GM21529 (cell line): ENCODE measurements around the gene GABBR1.
A peak's percentile ranks its signal among the peaks of the same experiment; 100 is the strongest.
"Not testable (repeated sequence)": the region's sequence is repeated elsewhere in the genome, so short reads cannot be mapped to it uniquely, and the experiment has no call there.

ENCODE experiments used
- ATAC-seq: cut with Tn5 transposase; IDR thresholded peaks from one replicate; pipeline ENCODE4 v1.9.1; 2021; ENCODE audit not compliant: unreplicated experiment

GABBR1 gene

GRCh38 chr6:29632789-29633533 lies at the start of gene GABBR1:
GABBR1 (minus strand) TSS chr6:29633183; CDS start chr6:29632385, 798 bp downstream.
- ATAC-seq: peak; percentile 70

GRCh38 chr6:29681811-29682210 lies 48.8 kb upstream of the GABBR1 start:
- no peak for ATAC-seq

- no peak for ATAC-seq
These were observed 47.9 kb upstream of the GABBR1 start, which contains the start of gene ZFP57 for GRCh38 chr6:29680904-29681303. ZFP57 (minus strand) TSS chr6:29681152; CDS start chr6:29677003, 4,149 bp downstream.

GRCh38 chr6:29680416-29680815 lies 47.4 kb upstream of the GABBR1 start:
- no peak for ATAC-seq

- no peak for ATAC-seq
These were observed 47.0 kb upstream of the GABBR1 start for GRCh38 chr6:29679962-29680361.

GRCh38 chr6:29678114-29678513 lies 45.1 kb upstream of the GABBR1 start:
- no peak for ATAC-seq

GRCh38 chr6:29676981-29677601 lies 44.1 kb upstream of the GABBR1 start:
- no peak for ATAC-seq

GRCh38 chr6:29675561-29675960 lies 42.6 kb upstream of the GABBR1 start:
- no peak for ATAC-seq

- no peak for ATAC-seq
These were observed 41.0 kb upstream of the GABBR1 start for GRCh38 chr6:29674008-29674407.

GRCh38 chr6:29673161-29673560 lies 40.2 kb upstream of the GABBR1 start:
- no peak for ATAC-seq

- not testable (repeated sequence) for ATAC-seq
These were observed 39.1 kb upstream of the GABBR1 start for GRCh38 chr6:29672116-29672515.

GRCh38 chr6:29671026-29671425 lies 38.0 kb upstream of the GABBR1 start:
- no peak for ATAC-seq

GRCh38 chr6:29667158-29667557 lies 34.2 kb upstream of the GABBR1 start:
- no peak for ATAC-seq

GRCh38 chr6:29666826-29667130 lies 33.8 kb upstream of the GABBR1 start:
- no peak for ATAC-seq

GRCh38 chr6:29665942-29666825 lies 33.2 kb upstream of the GABBR1 start:
- no peak for ATAC-seq

GRCh38 chr6:29663300-29664042 lies 30.5 kb upstream of the GABBR1 start:
- ATAC-seq: no peak

GRCh38 chr6:29661502-29662141 lies 28.6 kb upstream of the GABBR1 start:
- not testable (repeated sequence) for ATAC-seq

GRCh38 chr6:29661071-29661470 lies 28.1 kb upstream of the GABBR1 start:
- no peak for ATAC-seq

- ATAC-seq: no peak
These were observed 23.8 kb upstream of the GABBR1 start, which contains the start of gene MOG for GRCh38 chr6:29656798-29657197. MOG (plus strand) TSS chr6:29657092; CDS start chr6:29657210, 118 bp downstream.

- ATAC-seq: no peak
These were observed 23.2 kb upstream of the GABBR1 start for GRCh38 chr6:29656157-29656556.
